WTC11 (cell line): Measurements from ENCODE around the gene RABGEF1. TPM values are rescaled to one million over a fixed set of nuclear protein-coding genes. Genes with fewer than 3 reads are reported as not detected.
"Not testable (repeated sequence)": the region's sequence is repeated elsewhere in the genome, so short reads cannot be mapped to it uniquely, and the experiment has no call there.

Source experiments
- ATAC-seq: fragments of 200-7000 bp; cut with Tn5 transposase; 2 replicates; pipeline ENCODE4 v1.10.0; 2021; ENCODE audit warnings: mild to moderate bottlenecking, moderate library complexity
- CTCF ChIA-PET: fragments of 300-600 bp; sonication (Branson Sonifier 250); formaldehyde crosslinking; loops from one replicate; lab custom pipeline; 2021; ENCODE audit warnings: antibody characterized with exemption; lab: Charles Lee
- POLR2A ChIA-PET: fragments of 350-600 bp; sonication (Branson Sonifier 250); formaldehyde crosslinking; loops from one replicate; lab custom pipeline; 2021; ENCODE audit warnings: antibody characterized with exemption; lab: Charles Lee
- DNase-seq: peaks from one replicate; pipeline ENCODE4 v3.0.0; 2021; ENCODE audit warnings: low spot score
- H3K27ac Mint-ChIP-seq: 2 replicates; pipeline ENCODE4 v1.8.0; 2021; ENCODE audit warnings: mixed read lengths
- H3K27me3 Mint-ChIP-seq: 2 replicates; pipeline ENCODE4 v1.8.0; 2021; ENCODE audit warnings: low read depth, mild to moderate bottlenecking, moderate library complexity, mixed read lengths
- H3K36me3 Mint-ChIP-seq: 2 replicates; pipeline ENCODE4 v1.8.0; 2021; ENCODE audit warnings: mixed read lengths
- H3K4me1 Mint-ChIP-seq: 2 replicates; pipeline ENCODE4 v1.8.0; 2022; ENCODE audit warnings: mixed read lengths
- H3K4me3 Mint-ChIP-seq: 2 replicates; pipeline ENCODE4 v1.8.0; 2021; ENCODE audit warnings: mild to moderate bottlenecking, moderate library complexity, mixed read lengths
- H3K9me3 Mint-ChIP-seq: 2 replicates; pipeline ENCODE4 v1.8.0; 2021; ENCODE audit warnings: mixed read lengths
- GTF2I ChIP-seq: fragments of 250-450 bp; sonication (Bioruptor Pico); conservative IDR thresholded peaks from 2 replicates; pipeline ENCODE4 v1.4.0; 2021; ENCODE audit warnings: mild to moderate bottlenecking
- JAZF1 ChIP-seq: fragments of 250-450 bp; sonication (Bioruptor Pico); IDR thresholded peaks from 2 replicates; pipeline ENCODE4 v1.9.0; 2021; ENCODE audit warnings: moderate library complexity, mild to moderate bottlenecking, inconsistent platforms
- NFE2L1 ChIP-seq: sonication (generic); formaldehyde crosslinking; IDR thresholded peaks from 2 replicates; pipeline ENCODE4 v1.8.1; 2023; ENCODE audit warnings: missing genetic modification reagents
- NFYB ChIP-seq: sonication (generic); formaldehyde crosslinking; conservative IDR thresholded peaks from 2 replicates; pipeline ENCODE4 v1.8.0; 2022; ENCODE audit warnings: low read depth, missing genetic modification reagents
- NR1H2 ChIP-seq: sonication (generic); formaldehyde crosslinking; IDR thresholded peaks from 2 replicates; pipeline ENCODE4 v1.9.0; 2021; ENCODE audit warnings: mild to moderate bottlenecking, moderate library complexity, missing genetic modification reagents
- ZNF219 ChIP-seq: sonication (generic); formaldehyde crosslinking; IDR thresholded peaks from 2 replicates; pipeline ENCODE4 v1.8.0; 2023; ENCODE audit warnings: missing genetic modification reagents, mild to moderate bottlenecking, borderline replicate concordance
- total RNA-seq: library from RNA; stranded (reverse); gene quantifications from 3 replicates; pipeline ENCODE4 v1.2.3, GENCODE V29; 2021
- TF ChIP-seq, protein P1 (sequence below): fragments of 250-450 bp; sonication (Bioruptor Pico); IDR thresholded peaks from 2 replicates; pipeline ENCODE4 v1.9.0; 2021; ENCODE audit warnings: mild to moderate bottlenecking
- TF ChIP-seq, protein P2 (sequence below): sonication (generic); formaldehyde crosslinking; IDR thresholded peaks from 2 replicates; pipeline ENCODE4 v1.8.1; 2022; ENCODE audit warnings: low read depth, mild to moderate bottlenecking, moderate library complexity, missing genetic modification reagents, borderline replicate concordance
- TF ChIP-seq, protein P3 (sequence below): fragments of 250-450 bp; sonication (Bioruptor Pico); IDR thresholded peaks from 2 replicates; pipeline ENCODE4 v1.8.0; 2021; ENCODE audit warnings: mild to moderate bottlenecking
- TF ChIP-seq, protein P4 (sequence below): sonication (generic); formaldehyde crosslinking; IDR thresholded peaks from 2 replicates; pipeline ENCODE4 v1.8.1; 2023; ENCODE audit warnings: mild to moderate bottlenecking, missing genetic modification reagents
- TF ChIP-seq, protein P5 (sequence below): sonication (generic); formaldehyde crosslinking; IDR thresholded peaks from 2 replicates; pipeline ENCODE4 v1.8.1; 2023; ENCODE audit warnings: mild to moderate bottlenecking, missing genetic modification reagents
- TF ChIP-seq, protein P6 (sequence below): sonication (generic); formaldehyde crosslinking; IDR thresholded peaks from 2 replicates; pipeline ENCODE4 v1.8.1; 2023; ENCODE audit warnings: mild to moderate bottlenecking, missing genetic modification reagents, moderate library complexity
- TF ChIP-seq, protein P7 (sequence below): sonication (generic); formaldehyde crosslinking; IDR thresholded peaks from 2 replicates; pipeline ENCODE4 v1.8.0; 2023; ENCODE audit warnings: missing genetic modification reagents, mild to moderate bottlenecking, borderline replicate concordance
- TF ChIP-seq, protein P8 (sequence below): sonication (generic); formaldehyde crosslinking; IDR thresholded peaks from 2 replicates; pipeline ENCODE4 v1.8.0; 2022; ENCODE audit warnings: mild to moderate bottlenecking, missing genetic modification reagents

The RABGEF1 gene
- total RNA-seq, 1 experiment from 2014 or later: 18.1 TPM

DNA sequence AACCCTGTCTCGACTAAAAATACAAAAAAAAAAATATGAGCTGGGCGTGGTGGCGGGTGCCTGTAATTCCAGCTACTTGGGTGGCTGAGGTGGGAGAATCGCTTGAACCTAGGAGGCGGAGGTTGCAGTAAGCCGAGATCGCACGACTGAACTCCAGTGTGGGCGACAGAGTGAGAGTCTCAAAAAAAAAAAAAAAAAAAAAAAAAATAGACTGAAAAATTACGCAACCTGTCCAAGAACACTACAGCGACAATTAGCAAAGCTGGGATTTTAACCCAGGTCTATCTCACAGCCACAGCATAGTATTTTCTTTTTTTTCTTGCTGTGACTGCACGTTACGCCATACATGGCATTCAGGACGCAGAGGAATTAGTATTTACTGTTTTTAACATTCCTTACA is 1.1 kb upstream of the RABGEF1 start (continued):
- TF ChIP-seq, protein P1, sequence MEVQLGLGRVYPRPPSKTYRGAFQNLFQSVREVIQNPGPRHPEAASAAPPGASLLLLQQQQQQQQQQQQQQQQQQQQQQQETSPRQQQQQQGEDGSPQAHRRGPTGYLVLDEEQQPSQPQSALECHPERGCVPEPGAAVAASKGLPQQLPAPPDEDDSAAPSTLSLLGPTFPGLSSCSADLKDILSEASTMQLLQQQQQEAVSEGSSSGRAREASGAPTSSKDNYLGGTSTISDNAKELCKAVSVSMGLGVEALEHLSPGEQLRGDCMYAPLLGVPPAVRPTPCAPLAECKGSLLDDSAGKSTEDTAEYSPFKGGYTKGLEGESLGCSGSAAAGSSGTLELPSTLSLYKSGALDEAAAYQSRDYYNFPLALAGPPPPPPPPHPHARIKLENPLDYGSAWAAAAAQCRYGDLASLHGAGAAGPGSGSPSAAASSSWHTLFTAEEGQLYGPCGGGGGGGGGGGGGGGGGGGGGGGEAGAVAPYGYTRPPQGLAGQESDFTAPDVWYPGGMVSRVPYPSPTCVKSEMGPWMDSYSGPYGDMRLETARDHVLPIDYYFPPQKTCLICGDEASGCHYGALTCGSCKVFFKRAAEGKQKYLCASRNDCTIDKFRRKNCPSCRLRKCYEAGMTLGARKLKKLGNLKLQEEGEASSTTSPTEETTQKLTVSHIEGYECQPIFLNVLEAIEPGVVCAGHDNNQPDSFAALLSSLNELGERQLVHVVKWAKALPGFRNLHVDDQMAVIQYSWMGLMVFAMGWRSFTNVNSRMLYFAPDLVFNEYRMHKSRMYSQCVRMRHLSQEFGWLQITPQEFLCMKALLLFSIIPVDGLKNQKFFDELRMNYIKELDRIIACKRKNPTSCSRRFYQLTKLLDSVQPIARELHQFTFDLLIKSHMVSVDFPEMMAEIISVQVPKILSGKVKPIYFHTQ (CRISPR knock-in tag): no peak
- TF ChIP-seq, protein P2, sequence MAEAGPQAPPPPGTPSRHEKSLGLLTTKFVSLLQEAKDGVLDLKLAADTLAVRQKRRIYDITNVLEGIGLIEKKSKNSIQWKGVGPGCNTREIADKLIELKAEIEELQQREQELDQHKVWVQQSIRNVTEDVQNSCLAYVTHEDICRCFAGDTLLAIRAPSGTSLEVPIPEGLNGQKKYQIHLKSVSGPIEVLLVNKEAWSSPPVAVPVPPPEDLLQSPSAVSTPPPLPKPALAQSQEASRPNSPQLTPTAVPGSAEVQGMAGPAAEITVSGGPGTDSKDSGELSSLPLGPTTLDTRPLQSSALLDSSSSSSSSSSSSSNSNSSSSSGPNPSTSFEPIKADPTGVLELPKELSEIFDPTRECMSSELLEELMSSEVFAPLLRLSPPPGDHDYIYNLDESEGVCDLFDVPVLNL (CRISPR knock-in tag): no peak
- TF ChIP-seq, protein P3, sequence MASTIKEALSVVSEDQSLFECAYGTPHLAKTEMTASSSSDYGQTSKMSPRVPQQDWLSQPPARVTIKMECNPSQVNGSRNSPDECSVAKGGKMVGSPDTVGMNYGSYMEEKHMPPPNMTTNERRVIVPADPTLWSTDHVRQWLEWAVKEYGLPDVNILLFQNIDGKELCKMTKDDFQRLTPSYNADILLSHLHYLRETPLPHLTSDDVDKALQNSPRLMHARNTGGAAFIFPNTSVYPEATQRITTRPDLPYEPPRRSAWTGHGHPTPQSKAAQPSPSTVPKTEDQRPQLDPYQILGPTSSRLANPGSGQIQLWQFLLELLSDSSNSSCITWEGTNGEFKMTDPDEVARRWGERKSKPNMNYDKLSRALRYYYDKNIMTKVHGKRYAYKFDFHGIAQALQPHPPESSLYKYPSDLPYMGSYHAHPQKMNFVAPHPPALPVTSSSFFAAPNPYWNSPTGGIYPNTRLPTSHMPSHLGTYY: no peak
- TF ChIP-seq, protein P4, sequence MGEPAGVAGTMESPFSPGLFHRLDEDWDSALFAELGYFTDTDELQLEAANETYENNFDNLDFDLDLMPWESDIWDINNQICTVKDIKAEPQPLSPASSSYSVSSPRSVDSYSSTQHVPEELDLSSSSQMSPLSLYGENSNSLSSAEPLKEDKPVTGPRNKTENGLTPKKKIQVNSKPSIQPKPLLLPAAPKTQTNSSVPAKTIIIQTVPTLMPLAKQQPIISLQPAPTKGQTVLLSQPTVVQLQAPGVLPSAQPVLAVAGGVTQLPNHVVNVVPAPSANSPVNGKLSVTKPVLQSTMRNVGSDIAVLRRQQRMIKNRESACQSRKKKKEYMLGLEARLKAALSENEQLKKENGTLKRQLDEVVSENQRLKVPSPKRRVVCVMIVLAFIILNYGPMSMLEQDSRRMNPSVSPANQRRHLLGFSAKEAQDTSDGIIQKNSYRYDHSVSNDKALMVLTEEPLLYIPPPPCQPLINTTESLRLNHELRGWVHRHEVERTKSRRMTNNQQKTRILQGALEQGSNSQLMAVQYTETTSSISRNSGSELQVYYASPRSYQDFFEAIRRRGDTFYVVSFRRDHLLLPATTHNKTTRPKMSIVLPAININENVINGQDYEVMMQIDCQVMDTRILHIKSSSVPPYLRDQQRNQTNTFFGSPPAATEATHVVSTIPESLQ (CRISPR knock-in tag): no peak

DNA sequence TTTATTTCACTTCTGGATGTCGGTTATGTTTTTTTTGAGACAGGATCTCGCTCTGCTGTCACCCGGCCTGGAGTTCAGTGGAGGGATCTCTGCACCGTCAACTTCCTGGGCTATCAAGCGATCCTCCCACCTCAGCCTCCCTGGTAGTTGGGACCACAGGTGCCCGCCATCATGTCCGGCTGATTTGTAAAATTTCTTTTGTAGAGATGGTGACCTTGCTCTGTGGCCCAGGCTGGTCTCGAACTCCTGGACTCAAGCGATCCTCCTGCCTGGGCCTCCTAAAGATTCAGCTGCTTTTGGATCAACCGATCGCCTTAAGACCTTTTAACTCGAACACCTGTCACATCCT is 606 bp upstream of the RABGEF1 start:
- H3K27ac Mint-ChIP-seq: peak overlapping the region; percentile 89
- POLR2A ChIA-PET: interaction anchor here (0.5 to 1.6 kb wide), 4 partner anchors 12 to 146 kb away, joined by 3 to 5 read pairs (median 4); no protein-coding TSS in a partner anchor
- H3K4me3 Mint-ChIP-seq: peak overlapping the region; percentile 93
- DNase-seq: no peak
- TF ChIP-seq GTF2I (CRISPR knock-in tag) (0 out of 2 replicates have a peak, but pooled peaks have one; percentile 23), NFE2L1 (0 out of 2 replicates have a peak, but pooled peaks have one; percentile 8), JAZF1 (no peak)
- TF ChIP-seq, protein P5, sequence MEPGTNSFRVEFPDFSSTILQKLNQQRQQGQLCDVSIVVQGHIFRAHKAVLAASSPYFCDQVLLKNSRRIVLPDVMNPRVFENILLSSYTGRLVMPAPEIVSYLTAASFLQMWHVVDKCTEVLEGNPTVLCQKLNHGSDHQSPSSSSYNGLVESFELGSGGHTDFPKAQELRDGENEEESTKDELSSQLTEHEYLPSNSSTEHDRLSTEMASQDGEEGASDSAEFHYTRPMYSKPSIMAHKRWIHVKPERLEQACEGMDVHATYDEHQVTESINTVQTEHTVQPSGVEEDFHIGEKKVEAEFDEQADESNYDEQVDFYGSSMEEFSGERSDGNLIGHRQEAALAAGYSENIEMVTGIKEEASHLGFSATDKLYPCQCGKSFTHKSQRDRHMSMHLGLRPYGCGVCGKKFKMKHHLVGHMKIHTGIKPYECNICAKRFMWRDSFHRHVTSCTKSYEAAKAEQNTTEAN: 0 out of 2 replicates have a peak, but pooled peaks have one; percentile 11
- TF ChIP-seq, protein P6, sequence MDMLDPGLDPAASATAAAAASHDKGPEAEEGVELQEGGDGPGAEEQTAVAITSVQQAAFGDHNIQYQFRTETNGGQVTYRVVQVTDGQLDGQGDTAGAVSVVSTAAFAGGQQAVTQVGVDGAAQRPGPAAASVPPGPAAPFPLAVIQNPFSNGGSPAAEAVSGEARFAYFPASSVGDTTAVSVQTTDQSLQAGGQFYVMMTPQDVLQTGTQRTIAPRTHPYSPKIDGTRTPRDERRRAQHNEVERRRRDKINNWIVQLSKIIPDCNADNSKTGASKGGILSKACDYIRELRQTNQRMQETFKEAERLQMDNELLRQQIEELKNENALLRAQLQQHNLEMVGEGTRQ (CRISPR knock-in tag): no peak
- peaks cover 15% of the 10 kb centered on the region for H3K9me3 Mint-ChIP-seq
- CTCF ChIA-PET: interaction anchor here (1.0 to 2.0 kb wide), 2 partner anchors 36 to 182 kb away, joined by 3 to 5 read pairs; no protein-coding TSS in a partner anchor
- H3K27me3 Mint-ChIP-seq: no peaks in the 10 kb centered on the region
- peaks cover 12% of the 10 kb centered on the region for H3K4me1 Mint-ChIP-seq
- H3K36me3 Mint-ChIP-seq: peaks cover 14% of the 10 kb centered on the region
- no peak for ATAC-seq

DNA sequence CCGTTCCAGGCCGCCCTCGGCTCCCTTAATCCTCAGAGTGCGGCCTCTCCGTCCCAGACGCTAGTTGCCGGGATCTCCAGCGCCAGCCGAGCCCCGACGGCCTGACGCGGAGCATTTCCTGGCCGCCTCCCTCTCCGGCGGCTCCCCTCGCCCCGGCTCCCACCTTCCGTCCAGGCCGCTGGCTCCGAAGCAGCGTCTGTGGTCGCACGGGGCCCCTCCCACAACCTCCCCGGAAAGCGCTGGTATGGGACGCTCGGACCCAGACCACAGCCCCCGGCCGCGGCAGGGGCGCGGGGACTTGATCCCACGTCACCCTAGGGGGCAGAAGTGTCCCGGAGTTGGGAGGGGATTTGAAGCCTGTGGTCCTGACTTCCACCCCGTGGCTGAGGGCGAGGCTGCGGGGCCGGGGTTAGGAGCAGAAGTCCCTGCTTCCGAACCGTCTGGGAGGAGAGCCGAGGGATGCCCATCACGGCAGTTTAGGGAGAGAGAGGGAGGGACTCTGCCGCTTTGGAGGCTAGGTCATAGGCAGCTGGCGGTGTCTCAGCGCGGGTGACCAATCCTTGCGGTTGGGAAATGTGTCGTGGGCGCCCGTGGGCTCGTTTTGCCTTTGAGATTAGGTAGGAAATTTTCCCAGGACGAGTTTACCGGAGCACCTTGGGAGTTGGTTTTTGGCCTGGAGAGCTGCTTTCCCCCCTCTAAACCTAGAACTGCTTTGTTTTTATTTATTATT is 612 bp downstream of the RABGEF1 start:
- ATAC-seq (peak; percentile 50), DNase-seq (peak; percentile 66)
- H3K36me3 Mint-ChIP-seq, H3K9me3 Mint-ChIP-seq, POLR2A ChIA-PET, H3K27me3 Mint-ChIP-seq: not testable (repeated sequence)
- H3K4me1 Mint-ChIP-seq: peaks cover 12% of the 10 kb centered on the region
- CTCF ChIA-PET: interaction anchor here (1.0 kb wide), 1 partner anchor 35 kb away, joined by 3 read pairs; no protein-coding TSS in a partner anchor
- H3K27ac Mint-ChIP-seq: peak overlapping the region; percentile 60
- 0 out of 2 replicates have a peak, but pooled peaks have one; percentile 14 for TF ChIP-seq NFYB (CRISPR knock-in tag)
- 0 out of 2 replicates have a peak, but pooled peaks have one; percentile 54 for TF ChIP-seq NR1H2 (CRISPR knock-in tag)
- TF ChIP-seq ZNF219: peak; percentile 40; the same call in 1 of the 2 replicates
- TF ChIP-seq, protein P7, sequence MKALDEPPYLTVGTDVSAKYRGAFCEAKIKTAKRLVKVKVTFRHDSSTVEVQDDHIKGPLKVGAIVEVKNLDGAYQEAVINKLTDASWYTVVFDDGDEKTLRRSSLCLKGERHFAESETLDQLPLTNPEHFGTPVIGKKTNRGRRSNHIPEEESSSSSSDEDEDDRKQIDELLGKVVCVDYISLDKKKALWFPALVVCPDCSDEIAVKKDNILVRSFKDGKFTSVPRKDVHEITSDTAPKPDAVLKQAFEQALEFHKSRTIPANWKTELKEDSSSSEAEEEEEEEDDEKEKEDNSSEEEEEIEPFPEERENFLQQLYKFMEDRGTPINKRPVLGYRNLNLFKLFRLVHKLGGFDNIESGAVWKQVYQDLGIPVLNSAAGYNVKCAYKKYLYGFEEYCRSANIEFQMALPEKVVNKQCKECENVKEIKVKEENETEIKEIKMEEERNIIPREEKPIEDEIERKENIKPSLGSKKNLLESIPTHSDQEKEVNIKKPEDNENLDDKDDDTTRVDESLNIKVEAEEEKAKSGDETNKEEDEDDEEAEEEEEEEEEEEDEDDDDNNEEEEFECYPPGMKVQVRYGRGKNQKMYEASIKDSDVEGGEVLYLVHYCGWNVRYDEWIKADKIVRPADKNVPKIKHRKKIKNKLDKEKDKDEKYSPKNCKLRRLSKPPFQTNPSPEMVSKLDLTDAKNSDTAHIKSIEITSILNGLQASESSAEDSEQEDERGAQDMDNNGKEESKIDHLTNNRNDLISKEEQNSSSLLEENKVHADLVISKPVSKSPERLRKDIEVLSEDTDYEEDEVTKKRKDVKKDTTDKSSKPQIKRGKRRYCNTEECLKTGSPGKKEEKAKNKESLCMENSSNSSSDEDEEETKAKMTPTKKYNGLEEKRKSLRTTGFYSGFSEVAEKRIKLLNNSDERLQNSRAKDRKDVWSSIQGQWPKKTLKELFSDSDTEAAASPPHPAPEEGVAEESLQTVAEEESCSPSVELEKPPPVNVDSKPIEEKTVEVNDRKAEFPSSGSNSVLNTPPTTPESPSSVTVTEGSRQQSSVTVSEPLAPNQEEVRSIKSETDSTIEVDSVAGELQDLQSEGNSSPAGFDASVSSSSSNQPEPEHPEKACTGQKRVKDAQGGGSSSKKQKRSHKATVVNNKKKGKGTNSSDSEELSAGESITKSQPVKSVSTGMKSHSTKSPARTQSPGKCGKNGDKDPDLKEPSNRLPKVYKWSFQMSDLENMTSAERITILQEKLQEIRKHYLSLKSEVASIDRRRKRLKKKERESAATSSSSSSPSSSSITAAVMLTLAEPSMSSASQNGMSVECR (CRISPR knock-in tag): peak; percentile 70; the same call in 1 of the 2 replicates
- TF ChIP-seq, protein P8, sequence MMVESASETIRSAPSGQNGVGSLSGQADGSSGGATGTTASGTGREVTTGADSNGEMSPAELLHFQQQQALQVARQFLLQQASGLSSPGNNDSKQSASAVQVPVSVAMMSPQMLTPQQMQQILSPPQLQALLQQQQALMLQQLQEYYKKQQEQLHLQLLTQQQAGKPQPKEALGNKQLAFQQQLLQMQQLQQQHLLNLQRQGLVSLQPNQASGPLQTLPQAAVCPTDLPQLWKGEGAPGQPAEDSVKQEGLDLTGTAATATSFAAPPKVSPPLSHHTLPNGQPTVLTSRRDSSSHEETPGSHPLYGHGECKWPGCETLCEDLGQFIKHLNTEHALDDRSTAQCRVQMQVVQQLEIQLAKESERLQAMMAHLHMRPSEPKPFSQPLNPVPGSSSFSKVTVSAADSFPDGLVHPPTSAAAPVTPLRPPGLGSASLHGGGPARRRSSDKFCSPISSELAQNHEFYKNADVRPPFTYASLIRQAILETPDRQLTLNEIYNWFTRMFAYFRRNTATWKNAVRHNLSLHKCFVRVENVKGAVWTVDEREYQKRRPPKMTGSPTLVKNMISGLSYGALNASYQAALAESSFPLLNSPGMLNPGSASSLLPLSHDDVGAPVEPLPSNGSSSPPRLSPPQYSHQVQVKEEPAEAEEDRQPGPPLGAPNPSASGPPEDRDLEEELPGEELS (CRISPR knock-in tag): peak; percentile 15; the same call in 1 of the 2 replicates
- H3K4me3 Mint-ChIP-seq: peak overlapping the region; percentile 93
